PFSK-1 (cell line): ENCODE measurements around the gene COL8A1.

ENCODE experiments used
- POLR2AphosphoS5 ChIP-seq: IDR thresholded peaks from 2 replicates; pipeline ENCODE4 v1.6.1; 2012; ENCODE audit warnings: low read depth, mild to moderate bottlenecking, control low read depth, low read length, moderate library complexity
- SIN3A ChIP-seq: IDR thresholded peaks from 2 replicates; pipeline ENCODE4 v1.6.1; 2012; ENCODE audit warnings: mild to moderate bottlenecking, low read length, moderate library complexity, borderline replicate concordance; ENCODE audit not compliant: insufficient read depth
- TAF1 ChIP-seq: IDR thresholded peaks from 2 replicates; pipeline ENCODE4 v1.6.1; 2012; ENCODE audit warnings: low read length, control low read depth, borderline replicate concordance; ENCODE audit not compliant: insufficient read depth
- TF ChIP-seq, protein P1 (sequence below), 2 experiments: IDR thresholded peaks; 2 replicates each; pipeline versions ENCODE4 v1.6.1 to v1.8.0; 2011 to 2012; ENCODE audit warnings: low read depth in 2 of 2, low read length in 2 of 2, control low read depth in 1 of 2, inconsistent platforms in 1 of 2, mild to moderate bottlenecking in 1 of 2, moderate library complexity in 1 of 2; ENCODE audit not compliant: insufficient read depth in 1 of 2

DNA sequence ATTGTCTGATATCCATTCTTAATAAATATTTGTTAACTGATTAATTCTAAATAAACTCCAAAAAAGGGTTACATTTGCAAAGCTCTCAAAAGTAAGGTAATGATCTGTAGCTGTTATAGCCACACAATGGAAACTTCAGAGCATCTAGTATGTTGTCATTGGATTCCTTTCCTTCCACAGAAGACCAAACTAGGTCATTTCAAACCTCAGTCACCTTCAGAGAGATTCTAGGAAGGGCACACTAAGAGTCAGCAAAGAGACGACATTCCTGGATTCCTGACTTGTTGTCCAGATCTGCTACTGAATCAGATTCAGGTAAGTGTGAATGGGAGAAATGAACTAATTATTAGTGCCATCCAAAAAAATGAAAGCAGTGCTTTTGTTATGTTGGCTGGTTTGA, 3.0 kb upstream of the COL8A1 start:
- TF ChIP-seq, protein P1, sequence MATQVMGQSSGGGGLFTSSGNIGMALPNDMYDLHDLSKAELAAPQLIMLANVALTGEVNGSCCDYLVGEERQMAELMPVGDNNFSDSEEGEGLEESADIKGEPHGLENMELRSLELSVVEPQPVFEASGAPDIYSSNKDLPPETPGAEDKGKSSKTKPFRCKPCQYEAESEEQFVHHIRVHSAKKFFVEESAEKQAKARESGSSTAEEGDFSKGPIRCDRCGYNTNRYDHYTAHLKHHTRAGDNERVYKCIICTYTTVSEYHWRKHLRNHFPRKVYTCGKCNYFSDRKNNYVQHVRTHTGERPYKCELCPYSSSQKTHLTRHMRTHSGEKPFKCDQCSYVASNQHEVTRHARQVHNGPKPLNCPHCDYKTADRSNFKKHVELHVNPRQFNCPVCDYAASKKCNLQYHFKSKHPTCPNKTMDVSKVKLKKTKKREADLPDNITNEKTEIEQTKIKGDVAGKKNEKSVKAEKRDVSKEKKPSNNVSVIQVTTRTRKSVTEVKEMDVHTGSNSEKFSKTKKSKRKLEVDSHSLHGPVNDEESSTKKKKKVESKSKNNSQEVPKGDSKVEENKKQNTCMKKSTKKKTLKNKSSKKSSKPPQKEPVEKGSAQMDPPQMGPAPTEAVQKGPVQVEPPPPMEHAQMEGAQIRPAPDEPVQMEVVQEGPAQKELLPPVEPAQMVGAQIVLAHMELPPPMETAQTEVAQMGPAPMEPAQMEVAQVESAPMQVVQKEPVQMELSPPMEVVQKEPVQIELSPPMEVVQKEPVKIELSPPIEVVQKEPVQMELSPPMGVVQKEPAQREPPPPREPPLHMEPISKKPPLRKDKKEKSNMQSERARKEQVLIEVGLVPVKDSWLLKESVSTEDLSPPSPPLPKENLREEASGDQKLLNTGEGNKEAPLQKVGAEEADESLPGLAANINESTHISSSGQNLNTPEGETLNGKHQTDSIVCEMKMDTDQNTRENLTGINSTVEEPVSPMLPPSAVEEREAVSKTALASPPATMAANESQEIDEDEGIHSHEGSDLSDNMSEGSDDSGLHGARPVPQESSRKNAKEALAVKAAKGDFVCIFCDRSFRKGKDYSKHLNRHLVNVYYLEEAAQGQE (IDR thresholded peaks at IDR 0.05; ENCODE audit: insufficient read depth in 1 of 2, low read depth in 2 of 2, low read length in 2 of 2) = no peak
- TF ChIP-seq POLR2AphosphoS5 (no peak), TAF1 (no peak), SIN3A (no peak)
